Body of pancreas (tissue), 4 donors: ENCODE measurements around the gene ATOSA. TPM values are rescaled to one million over a fixed set of nuclear protein-coding genes. Genes with fewer than 3 reads are reported as not detected.

Source experiments
- ATAC-seq: fragments of 150-250 bp; one replicate; pipeline ENCODE4 v1.9.1; 2016
- DNase-seq, 4 donors: peaks; one replicate each; pipeline ENCODE4 v3.0.0-alpha.2; 2019
- H3K27ac ChIP-seq, 4 donors: fragments of 200-600 bp; sonication (generic); 1 replicate in 3 of 4; 2 replicates in 1 of 4; pipeline versions ENCODE4 v1.5.1 to v1.6.1; 2016 to 2019; ENCODE audit warnings: mild to moderate bottlenecking in 1 of 4, mixed read lengths in 1 of 4, moderate library complexity in 1 of 4
- H3K27me3 ChIP-seq, 2 donors: fragments of 200-600 bp; sonication (generic); one replicate each; pipeline ENCODE4 v1.6.0; 2016; ENCODE audit warnings: mild to moderate bottlenecking in 1 of 2
- H3K36me3 ChIP-seq, 2 donors: fragments of 200-600 bp; sonication (generic); replicated peaks in 1 of 2; 2 replicates each; pipeline ENCODE4 v1.5.1; 2016; ENCODE audit warnings: low read depth in 2 of 2; ENCODE audit not compliant: insufficient read depth in 1 of 2
- H3K4me1 ChIP-seq: fragments of 200-600 bp; sonication (generic); one replicate; pipeline ENCODE4 v1.6.0; 2016
- H3K4me3 ChIP-seq, 2 donors: fragments of 200-600 bp; sonication (generic); 1 replicate in 1 of 2; 2 replicates in 1 of 2; pipeline ENCODE4 v1.5.1; 2016 to 2019
- H3K9me3 ChIP-seq, 3 donors: fragments of 200-600 bp; sonication (generic); 1 replicate in 2 of 3; 2 replicates in 1 of 3; pipeline ENCODE4 v1.5.1; 2016
- CTCF ChIP-seq, 7 experiments: fragments of 450-650 bp in 4 of 7; fragments of 200-600 bp in 3 of 7; sonication (generic) in 3 of 7; IDR thresholded peaks; one replicate each; pipeline ENCODE4 v1.5.1; 2016 to 2019; ENCODE audit warnings: antibody characterized with exemption in 7 of 7
- POLR2A ChIP-seq, 3 donors: fragments of 450-650 bp; IDR thresholded peaks; one replicate each; pipeline ENCODE4 v1.6.1; 2016; ENCODE audit warnings: antibody characterized with exemption in 3 of 3, mild to moderate bottlenecking in 2 of 3
- WGBS, 2 donors: methylation state at CpG; one replicate each; pipeline ENCODE4 v1.1.5; 2017; 5-methylcytosine and 5-hydroxymethylcytosine counted together
- intact Hi-C: fragments of 100-400 bp; cut with DNase I; formaldehyde crosslinking; loops from one replicate; pipeline ENCODE4 v1.15.1; 2023
- total RNA-seq, 2 donors: library from RNA; depleted of rRNA; stranded (reverse); fragments of >200 nt; gene quantifications; one replicate each; pipeline ENCODE4 v1.1.0, GENCODE V29; 2016

The ATOSA gene
- total RNA-seq, 2 donors from 2014 or later = 37.2 to 63.6 TPM

- ATAC-seq (peak; percentile 48), DNase-seq (peak in 3 of 4 donors; percentile 21 to 49 (median 38))
- Histone ChIP-seq H3K36me3 (peaks cover 3% of the 10 kb centered on the region in 2 donors), H3K27me3 (no peaks in the 10 kb centered on the region), H3K9me3 (no peaks in the 10 kb centered on the region), H3K4me3 (no peak overlapping the region), H3K27ac (peak overlapping the region in 1 of 4 donors; percentile 48), H3K4me1 (peaks cover 70% of the 10 kb centered on the region)
- 49 to 51% methylated on average over 3 of the region's 3 CpGs for WGBS, 2 donors
- intact Hi-C loops = no loop called here
- TF ChIP-seq POLR2A (IDR thresholded peaks at IDR 0.05) = no peak
- no peak for TF ChIP-seq CTCF (IDR thresholded peaks at IDR 0.05)
These were observed 19.0 kb downstream of the ATOSA start for GRCh38 chr15:52660192-52660591.

GRCh38 chr15:52658955-52659354 lies 20.2 kb downstream of the ATOSA start:
- DNase-seq (no peak), ATAC-seq (no peak)
- TF ChIP-seq CTCF (IDR thresholded peaks at IDR 0.05) (no peak), POLR2A (IDR thresholded peaks at IDR 0.05) (no peak)
- H3K27ac ChIP-seq = no peak overlapping the region
- H3K36me3 ChIP-seq = peaks cover 3 to 6% of the 10 kb centered on the region in 2 donors
- H3K4me1 ChIP-seq = peaks cover 73% of the 10 kb centered on the region
- WGBS, 2 donors = 75 to 79% methylated on average over 1 of the region's 1 CpG
- H3K4me3 ChIP-seq = no peak overlapping the region
- H3K9me3 ChIP-seq = no peaks in the 10 kb centered on the region
- intact Hi-C loops = no loop called here
- no peaks in the 10 kb centered on the region for H3K27me3 ChIP-seq

- intact Hi-C loops = no loop called here
- H3K27ac ChIP-seq = peak overlapping the region in 2 of 4 donors; percentile 1 to 34
- 0 to 9% methylated on average over 1 of the region's 1 CpG for WGBS, 2 donors
These were observed 21.9 kb downstream of the ATOSA start for GRCh38 chr15:52657338-52657737.

GRCh38 chr15:52656412-52656811 lies 22.8 kb downstream of the ATOSA start:
- Histone ChIP-seq H3K4me3 (no peak overlapping the region), H3K4me1 (peaks cover 83% of the 10 kb centered on the region), H3K9me3 (no peaks in the 10 kb centered on the region), H3K27me3 (no peaks in the 10 kb centered on the region), H3K27ac (peak overlapping the region in 1 of 4 donors; percentile 1), H3K36me3 (peaks cover 3 to 6% of the 10 kb centered on the region in 2 donors)
- TF ChIP-seq CTCF (IDR thresholded peaks at IDR 0.05) (no peak), POLR2A (IDR thresholded peaks at IDR 0.05) (no peak)
- no peak for ATAC-seq
- no peak for DNase-seq
- intact Hi-C loops = no loop called here

More at GRCh38 chr15:52657338-52657737, 21.9 kb downstream of the ATOSA start:
- no peak for TF ChIP-seq POLR2A (IDR thresholded peaks at IDR 0.05)
- ATAC-seq (peak; percentile 77), DNase-seq (no peak)
- Histone ChIP-seq H3K9me3 (no peaks in the 10 kb centered on the region), H3K4me1 (peaks cover 82% of the 10 kb centered on the region), H3K27me3 (no peaks in the 10 kb centered on the region), H3K36me3 (peaks cover 3 to 6% of the 10 kb centered on the region in 2 donors), H3K4me3 (no peak overlapping the region)

GRCh38 chr15:52653431-52653964 lies 25.7 kb downstream of the ATOSA start:
- peaks cover 61% of the 10 kb centered on the region for H3K4me1 ChIP-seq
- H3K4me3 ChIP-seq = no peak overlapping the region
- ATAC-seq = peak; percentile 34
- DNase-seq = no peak
- no peaks in the 10 kb centered on the region for H3K9me3 ChIP-seq
- intact Hi-C loops = no loop called here
- peak overlapping the region in 2 of 4 donors; percentile 20 to 46 for H3K27ac ChIP-seq
- TF ChIP-seq CTCF (IDR thresholded peaks at IDR 0.05) (no peak), POLR2A (IDR thresholded peaks at IDR 0.05) (no peak)
- peaks cover 3 to 6% of the 10 kb centered on the region in 2 donors for H3K36me3 ChIP-seq
- no peaks in the 10 kb centered on the region for H3K27me3 ChIP-seq
- 69 to 73% methylated on average over 5 of the region's 5 CpGs for WGBS, 2 donors
